B cell (primary cell): Measurements from ENCODE around the gene CLIP1. TPM values are rescaled to one million over a fixed set of nuclear protein-coding genes. Genes with fewer than 3 reads are reported as not detected.

ENCODE experiments used
- ATAC-seq: fragments of 200-7000 bp; cut with Tn5 transposase; one replicate; pipeline ENCODE4 v1.10.0; 2021; ENCODE audit warnings: low read depth, mild to moderate bottlenecking, moderate number of reproducible peaks, moderate library complexity
- CTCF ChIA-PET: fragments of 350-600 bp; sonication (Branson Sonifier 250); formaldehyde crosslinking; loops from one replicate; lab custom pipeline; 2021; ENCODE audit warnings: antibody characterized with exemption, inconsistent platforms; lab: Charles Lee
- POLR2A ChIA-PET: fragments of 350-600 bp; sonication (Branson Sonifier 250); formaldehyde crosslinking; loops from one replicate; lab custom pipeline; 2021; ENCODE audit warnings: antibody characterized with exemption; lab: Charles Lee
- DNase-seq: peaks from one replicate; pipeline ENCODE4 v3.0.0; 2013
- H2AFZ ChIP-seq: 2 replicates; pipeline ENCODE4 v1.6.1; 2012; ENCODE audit warnings: mild to moderate bottlenecking, low read depth, low read length; ENCODE audit not compliant: insufficient read depth, poor library complexity, severe bottlenecking
- H3K27ac ChIP-seq, 2 donors: 1 replicate in 1 of 2; 2 replicates in 1 of 2; pipeline ENCODE4 v1.5.1; 2012 to 2013; ENCODE audit warnings: low read length in 2 of 2, mild to moderate bottlenecking in 2 of 2, moderate library complexity in 1 of 2
- H3K27me3 ChIP-seq, 4 experiments: fragments of 200-600 bp in 1 of 4; sonication (generic) in 1 of 4; replicated peaks in 1 of 4; 1 replicate in 2 of 4; 2 replicates in 2 of 4; pipeline versions ENCODE4 v1.6.1 to v1.7.0; 2013 to 2016; ENCODE audit warnings: low read length in 3 of 4, mild to moderate bottlenecking in 2 of 4, mixed read lengths in 1 of 4, moderate library complexity in 1 of 4; ENCODE audit not compliant: insufficient read depth in 4 of 4, control insufficient read depth in 3 of 4; ENCODE audit errors: control extremely low read depth in 1 of 4
- H3K36me3 ChIP-seq, 2 experiments: replicated peaks in 1 of 2; 1 replicate in 1 of 2; 2 replicates in 1 of 2; pipeline versions ENCODE4 v1.6.1 to v1.7.1; 2013; ENCODE audit warnings: low read length in 1 of 2; ENCODE audit not compliant: insufficient read depth in 2 of 2, control insufficient read depth in 1 of 2; ENCODE audit errors: control extremely low read depth in 1 of 2, extremely low read depth in 1 of 2
- H3K4me1 ChIP-seq, 2 donors: fragments of 200-600 bp in 1 of 2; sonication (generic) in 1 of 2; 1 replicate in 1 of 2; 2 replicates in 1 of 2; pipeline versions ENCODE4 v1.5.1 to v1.6.1; 2013 to 2017; ENCODE audit warnings: low read length in 2 of 2; ENCODE audit not compliant: control insufficient read depth in 2 of 2, insufficient read depth in 2 of 2
- H3K4me2 ChIP-seq: replicated peaks from 2 replicates; pipeline ENCODE3; 2012; ENCODE audit warnings: mild to moderate bottlenecking, low read depth, low read length; ENCODE audit not compliant: poor library complexity, severe bottlenecking
- H3K4me3 ChIP-seq, 5 experiments: fragments of 200-600 bp in 1 of 5; sonication (generic) in 1 of 5; 1 replicate in 3 of 5; 2 replicates in 2 of 5; pipeline versions ENCODE4 v1.5.1 to v1.7.0; 2011 to 2016; ENCODE audit warnings: low read length in 4 of 5, mild to moderate bottlenecking in 4 of 5, low read depth in 2 of 5, control low read depth in 1 of 5, moderate library complexity in 1 of 5; ENCODE audit not compliant: insufficient read depth in 1 of 5; ENCODE audit errors: control extremely low read depth in 1 of 5, extremely low read depth in 1 of 5
- H3K79me2 ChIP-seq: fragments of 200-600 bp; sonication (generic); one replicate; pipeline ENCODE4 v1.6.0; 2016; ENCODE audit warnings: low read length; ENCODE audit not compliant: control insufficient read depth, insufficient read depth
- H3K9ac ChIP-seq: fragments of 200-600 bp; sonication (generic); 2 replicates; pipeline ENCODE4 v1.6.1; 2017; ENCODE audit warnings: mild to moderate bottlenecking, low read length, moderate library complexity
- H3K9me3 ChIP-seq, 3 donors: one replicate each; pipeline versions ENCODE4 v1.6.1 to v1.7.1; 2013; ENCODE audit warnings: low read length in 2 of 3; ENCODE audit not compliant: control insufficient read depth in 2 of 3, insufficient read depth in 1 of 3; ENCODE audit errors: control extremely low read depth in 1 of 3
- H4K20me1 ChIP-seq: 2 replicates; pipeline ENCODE4 v1.6.0; 2012; ENCODE audit warnings: mild to moderate bottlenecking, low read length; ENCODE audit not compliant: insufficient read depth, control insufficient read depth, poor library complexity, severe bottlenecking
- H3K27ac Mint-ChIP-seq: one replicate; pipeline ENCODE4 v1.8.0; 2021; ENCODE audit warnings: mixed read lengths
- H3K27me3 Mint-ChIP-seq: one replicate; pipeline ENCODE4 v1.8.0; 2021; ENCODE audit warnings: mixed read lengths
- H3K4me1 Mint-ChIP-seq: one replicate; pipeline ENCODE4 v1.8.0; 2021; ENCODE audit warnings: mixed read lengths
- H3K4me3 Mint-ChIP-seq: one replicate; pipeline ENCODE4 v1.8.0; 2021; ENCODE audit warnings: mixed read lengths
- H3K9me3 Mint-ChIP-seq: one replicate; pipeline ENCODE4 v1.8.0; 2022; ENCODE audit warnings: mixed read lengths; ENCODE audit not compliant: insufficient read depth
- CTCF ChIP-seq: fragments of 200-600 bp; IDR thresholded peaks from one replicate; pipeline ENCODE4 v1.8.0; 2022; ENCODE audit warnings: antibody characterized with exemption, mild to moderate bottlenecking
- EZH2 ChIP-seq: IDR thresholded peaks from 2 replicates; pipeline ENCODE4 v1.6.1; 2012; ENCODE audit warnings: borderline replicate concordance, low read depth, mild to moderate bottlenecking, moderate library complexity, low read length; ENCODE audit not compliant: insufficient read depth, poor library complexity, severe bottlenecking
- WGBS: methylation state at CpG from one replicate; pipeline ENCODE4 v1.1.5; 2013; ENCODE audit warnings: missing lambda C conversion rate; ENCODE audit not compliant: insufficient coverage; 5-methylcytosine and 5-hydroxymethylcytosine counted together
- intact Hi-C: fragments of 100-400 bp; cut with micrococcal nuclease; formaldehyde crosslinking; loops from one replicate; pipeline ENCODE4 v1.10.0; 2022
- polyA plus RNA-seq: library from polyadenylated mRNA; depleted of rRNA; stranded (reverse); fragments of >200 nt; gene quantifications from 2 replicates; pipeline ENCODE4 v1.2.3, GENCODE V29; 2012
- total RNA-seq, 2 donors: library from RNA; stranded (reverse); fragments of 120-200 nt in 1 of 2; gene quantifications; 1 replicate in 1 of 2; 2 replicates in 1 of 2; pipeline versions ENCODE4 v1.2.3 to v1.2.4, GENCODE V29; 2013 to 2022

Gene CLIP1
- total and polyA plus RNA-seq, 2 donors (not counting 1 experiment from before 2014, with no cell fraction given) = 17.0 to 64.9 TPM

GRCh38 chr12:122403831-122404230 lies 18.6 kb downstream of the CLIP1 start:
- peak overlapping the region; percentile 83 for H3K4me3 Mint-ChIP-seq
- Histone ChIP-seq H3K36me3 (no peaks in the 10 kb centered on the region), H2AFZ (no peak overlapping the region), H3K9ac (no peak overlapping the region), H4K20me1 (no peaks in the 10 kb centered on the region), H3K4me3 (no peak overlapping the region), H3K9me3 (no peaks in the 10 kb centered on the region), H3K27ac (no peak overlapping the region), H3K79me2 (peaks cover 58% of the 10 kb centered on the region), H3K4me2 (no peak overlapping the region), H3K4me1 (peaks cover 31 to 44% of the 10 kb centered on the region in 2 donors), H3K27me3 (no peaks in the 10 kb centered on the region)
- 81% methylated on average over 10 of the region's 12 CpGs for WGBS
- ChIA-PET POLR2A (no interaction called here), CTCF (interaction anchor here (1.3 to 10.5 kb wide), 3 partner anchors 18 to 66 kb away, joined by 3 to 374 read pairs (median 8); partner anchors contain the start of gene CLIP1)
- H3K27ac Mint-ChIP-seq = peak overlapping the region; percentile 87
- no peaks in the 10 kb centered on the region for H3K27me3 Mint-ChIP-seq
- intact Hi-C loops = loop anchor here (1.0 kb wide), 1 partner anchor 17 kb away; no protein-coding TSS in a partner anchor
- DNase-seq (peak; percentile 25), ATAC-seq (peak; percentile 16)
- TF ChIP-seq EZH2 (no peak), CTCF (no peak)
- H3K4me1 Mint-ChIP-seq = peaks cover 49% of the 10 kb centered on the region
- no peaks in the 10 kb centered on the region for H3K9me3 Mint-ChIP-seq

- WGBS = 20% methylated on average over 1 of the region's 6 CpGs
- ChIA-PET CTCF (interaction anchor here (0.7 to 10.5 kb wide), 7 partner anchors 9 to 122 kb away, joined by 3 to 374 read pairs (median 4); partner anchors contain the start of gene CLIP1), POLR2A (interaction anchor here (0.7 kb wide), 1 partner anchor 14 kb away, joined by 8 read pairs; no protein-coding TSS in a partner anchor)
- no peak overlapping the region for H3K4me3 ChIP-seq
- H3K9ac ChIP-seq = no peak overlapping the region
- intact Hi-C loops = loop anchor here (1.0 kb wide), 1 partner anchor 18 kb away; no protein-coding TSS in a partner anchor
- peak overlapping the region; percentile 3 for H3K4me2 ChIP-seq
- Mint-ChIP-seq H3K4me3 (peak overlapping the region; percentile 69), H3K27ac (peak overlapping the region; percentile 23), H3K27me3 (no peaks in the 10 kb centered on the region), H3K9me3 (no peaks in the 10 kb centered on the region), H3K4me1 (peaks cover 49% of the 10 kb centered on the region)
- no peaks in the 10 kb centered on the region for H3K9me3 ChIP-seq
- TF ChIP-seq CTCF (no peak), EZH2 (no peak)
- H3K27ac ChIP-seq = no peak overlapping the region
- peaks cover 31 to 44% of the 10 kb centered on the region in 2 donors for H3K4me1 ChIP-seq
- H3K27me3 ChIP-seq = no peaks in the 10 kb centered on the region
- ATAC-seq (no peak), DNase-seq (peak; percentile 28)
- no peaks in the 10 kb centered on the region for H3K36me3 ChIP-seq
- H4K20me1 ChIP-seq = no peaks in the 10 kb centered on the region
- H3K79me2 ChIP-seq = peaks cover 58% of the 10 kb centered on the region
- H2AFZ ChIP-seq = no peak overlapping the region
These were observed 19.2 kb downstream of the CLIP1 start for GRCh38 chr12:122403115-122403770.
